ENCODE data around the gene TMEM156.
"Not testable (repeated sequence)": the region's sequence is repeated elsewhere in the genome, so short reads cannot be mapped to it uniquely, and the experiment has no call there.

The TMEM156 gene

GRCh38 chr4:39043058-39043860 lies 11.1 kb upstream of the TMEM156 start:
- no peak for FAIRE-seq

DNA sequence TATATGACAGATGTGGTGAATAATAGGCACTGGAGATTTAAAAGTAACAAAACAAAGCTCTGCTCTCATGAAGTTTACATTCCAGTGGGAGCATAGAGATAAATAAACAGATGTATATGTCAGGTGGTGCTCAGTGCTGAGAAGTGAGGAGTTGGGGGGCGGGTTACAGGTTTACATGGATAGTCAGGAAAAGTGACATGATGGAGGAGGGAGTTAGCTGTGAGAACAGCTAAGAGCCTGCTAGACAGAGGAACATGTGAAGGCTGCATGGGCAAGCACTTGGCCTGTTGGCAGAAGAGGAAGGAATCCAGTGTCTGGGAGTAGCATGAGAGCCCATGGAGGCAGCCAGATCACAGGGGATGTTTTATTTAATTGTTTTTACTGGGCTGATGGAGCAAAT lies 10.2 kb upstream of the TMEM156 start:
- FAIRE-seq, result no peak

GRCh38 chr4:39039108-39039507 lies 6.9 kb upstream of the TMEM156 start:
- FAIRE-seq, result no peak

- FAIRE-seq, result no peak
These were observed 5.7 kb upstream of the TMEM156 start for GRCh38 chr4:39037941-39038340.

DNA sequence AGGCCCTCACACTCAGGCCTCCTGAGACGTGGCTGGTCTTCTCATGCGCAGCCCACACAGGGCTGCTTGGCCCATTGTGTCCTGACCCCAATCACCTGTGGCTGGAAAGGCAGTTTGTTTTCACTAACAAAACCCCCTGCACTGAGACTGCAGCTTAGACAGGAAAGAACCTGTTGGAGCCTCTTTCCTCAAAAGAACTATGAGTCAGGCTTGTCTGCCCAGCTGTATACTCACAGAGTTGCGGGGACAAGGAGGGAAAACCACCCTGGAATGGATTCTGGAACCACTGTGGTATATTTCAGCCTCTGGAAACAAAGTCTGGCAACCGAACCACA lies 5.2 kb upstream of the TMEM156 start:
- FAIRE-seq, result no peak

DNA sequence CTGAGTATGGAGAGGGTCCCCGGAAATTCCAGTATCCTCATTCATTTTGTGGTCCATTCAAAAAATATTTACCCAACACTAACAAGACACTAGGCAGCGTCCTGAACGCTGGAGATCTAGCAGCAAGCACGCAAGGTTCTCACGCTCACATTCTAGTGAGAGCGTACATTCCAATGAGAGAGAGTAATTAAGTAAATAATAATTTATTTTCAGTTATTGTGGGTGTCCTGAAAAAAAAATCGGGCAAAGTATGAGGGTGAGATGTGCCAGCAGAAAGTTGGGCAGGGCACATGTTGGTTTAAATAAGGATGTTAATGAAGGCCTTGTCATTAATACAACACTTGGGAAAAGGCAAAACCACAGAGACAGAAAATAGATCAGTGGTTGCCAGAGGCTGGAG lies 4.0 kb upstream of the TMEM156 start:
- FAIRE-seq, result no peak

DNA sequence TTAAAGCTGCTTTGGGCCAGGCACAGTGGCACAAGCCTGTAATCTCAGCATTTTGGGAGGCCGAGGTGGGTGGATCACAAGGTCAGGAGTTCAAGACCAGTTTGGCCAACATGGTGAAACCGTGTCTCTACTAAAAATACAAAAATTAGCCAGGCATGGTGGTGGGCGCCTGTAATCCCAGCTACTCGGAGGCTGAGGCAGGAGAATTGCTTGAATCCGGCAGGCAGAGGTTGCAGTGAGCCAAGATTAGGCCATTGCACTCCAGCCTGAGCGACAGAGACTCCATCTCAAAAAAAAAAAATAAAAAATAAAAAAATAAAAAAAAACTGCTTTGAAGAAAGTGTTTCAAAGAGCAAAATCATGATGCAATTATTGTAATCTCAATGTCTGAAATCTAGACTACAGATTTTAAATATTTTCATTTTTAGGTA lies 604 bp downstream of the TMEM156 start:
- FAIRE-seq, result not testable (repeated sequence)

GRCh38 chr4:39030725-39031124 lies 1.5 kb downstream of the TMEM156 start:
- FAIRE-seq, result no peak

- no peak for FAIRE-seq
These were observed 2.2 kb downstream of the TMEM156 start for GRCh38 chr4:39029752-39030694.

GRCh38 chr4:39026096-39026495 lies 6.1 kb downstream of the TMEM156 start:
- no peak for FAIRE-seq

DNA sequence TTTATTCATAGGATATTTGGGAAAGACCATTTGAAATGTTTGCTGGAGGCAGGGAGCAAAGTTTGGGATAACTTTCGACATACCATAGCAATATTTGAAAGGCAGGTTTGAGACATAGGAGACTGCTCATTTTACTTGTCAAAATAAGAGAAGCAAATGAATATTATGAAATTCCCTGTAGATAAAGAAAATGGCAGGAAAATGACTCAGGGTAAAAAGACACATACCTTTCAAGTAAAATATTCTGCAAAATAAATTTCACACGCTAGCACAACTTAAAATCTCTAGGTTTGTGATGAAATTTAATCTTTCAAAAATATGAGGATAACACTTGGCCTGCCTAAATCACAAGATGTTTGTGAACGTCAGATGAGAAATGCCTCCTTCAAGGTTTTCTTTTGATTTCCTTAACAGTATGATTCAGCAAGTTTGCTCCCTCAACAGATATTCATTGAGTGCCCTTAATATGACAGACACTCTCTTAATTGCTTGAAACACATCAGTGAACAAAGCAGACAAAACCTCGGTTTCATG lies 6.6 kb downstream of the TMEM156 start:
- FAIRE-seq, result no peak

GRCh38 chr4:39024311-39024865 lies 7.8 kb downstream of the TMEM156 start:
- no peak for FAIRE-seq

DNA sequence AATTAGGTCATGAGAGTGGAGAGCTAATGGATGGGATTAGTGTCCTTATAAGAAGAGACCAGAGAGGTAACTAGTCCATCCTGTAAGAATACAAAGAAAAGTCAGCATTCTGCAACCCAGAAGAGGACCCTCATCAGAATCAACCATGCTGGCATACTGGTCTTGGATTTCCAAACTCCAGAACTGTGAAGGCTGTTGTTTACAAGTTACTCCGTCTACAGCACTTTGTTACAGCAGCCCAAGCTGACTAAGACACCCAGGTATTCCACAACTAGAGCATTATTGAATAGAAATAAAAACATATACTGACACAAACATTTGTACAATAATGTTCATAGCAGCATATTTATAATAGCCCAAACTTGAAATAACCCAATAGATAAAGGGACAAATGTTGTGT lies 9.2 kb downstream of the TMEM156 start:
- FAIRE-seq, result no peak

DNA sequence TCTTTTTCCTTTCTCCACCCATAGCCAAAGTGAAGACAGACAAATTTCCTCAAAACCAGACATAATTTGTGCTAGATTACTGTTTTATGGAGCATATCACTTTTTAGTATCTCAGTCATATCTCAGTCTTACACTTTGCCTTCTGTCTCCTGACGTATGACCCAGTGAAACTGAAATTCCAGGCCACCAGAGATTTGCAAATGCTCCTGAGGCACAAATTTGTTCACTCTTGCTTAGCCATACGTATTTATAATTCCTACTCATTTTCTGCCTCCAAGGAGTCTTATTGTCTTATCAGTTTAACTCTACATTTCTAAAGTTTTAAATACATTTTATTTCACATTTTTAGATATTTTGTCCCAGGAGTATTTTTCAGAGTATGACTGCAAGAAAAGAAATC lies 10.0 kb downstream of the TMEM156 start:
- FAIRE-seq, result no peak

- FAIRE-seq, result no peak
These were observed 10.6 kb downstream of the TMEM156 start for GRCh38 chr4:39021631-39022030.

DNA sequence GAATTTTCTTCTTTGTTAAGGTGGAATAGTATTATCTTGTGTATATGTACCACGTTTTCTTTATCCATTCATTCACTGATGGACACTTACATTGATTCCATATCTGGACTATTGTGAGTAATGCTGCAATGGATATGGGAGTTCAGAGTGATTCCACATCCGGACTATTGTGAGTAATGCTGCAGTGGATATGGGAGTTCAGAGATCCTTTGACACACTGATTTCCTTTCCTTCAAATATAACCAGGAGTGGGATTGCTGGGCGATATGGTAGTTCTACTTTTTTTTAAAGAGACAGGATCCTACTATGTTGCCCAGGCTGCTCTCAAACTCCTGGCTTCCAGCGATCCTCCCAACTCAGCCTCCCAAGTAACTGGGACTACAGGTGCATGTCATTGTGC lies 12.1 kb downstream of the TMEM156 start:
- no peak for FAIRE-seq

DNA sequence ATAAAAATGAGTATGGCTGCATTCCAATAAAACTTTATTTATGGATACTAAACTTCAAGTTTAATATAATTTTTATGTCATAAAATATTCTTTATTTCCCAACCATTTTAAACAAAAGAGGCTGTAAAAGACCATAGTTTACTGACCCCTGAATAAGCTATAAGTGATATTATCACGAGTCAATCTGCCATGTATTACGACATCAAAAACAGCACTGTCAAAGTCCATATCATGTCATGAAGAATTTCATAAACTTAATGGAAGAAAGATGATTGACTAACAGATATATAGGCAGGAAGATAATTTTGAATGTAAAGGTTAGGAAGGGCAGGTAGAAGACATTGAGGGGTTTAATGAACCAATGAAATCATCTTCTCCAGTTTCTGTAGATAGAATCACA lies 18.2 kb downstream of the TMEM156 start:
- no peak for FAIRE-seq

- FAIRE-seq, result no peak
These were observed 27.5 kb downstream of the TMEM156 start for GRCh38 chr4:39004758-39005157.

- not testable (repeated sequence) for FAIRE-seq
These were observed 30.2 kb downstream of the TMEM156 start for GRCh38 chr4:39002058-39002457.

GRCh38 chr4:38995660-38996005 lies 36.6 kb downstream of the TMEM156 start:
- no peak for FAIRE-seq

DNA sequence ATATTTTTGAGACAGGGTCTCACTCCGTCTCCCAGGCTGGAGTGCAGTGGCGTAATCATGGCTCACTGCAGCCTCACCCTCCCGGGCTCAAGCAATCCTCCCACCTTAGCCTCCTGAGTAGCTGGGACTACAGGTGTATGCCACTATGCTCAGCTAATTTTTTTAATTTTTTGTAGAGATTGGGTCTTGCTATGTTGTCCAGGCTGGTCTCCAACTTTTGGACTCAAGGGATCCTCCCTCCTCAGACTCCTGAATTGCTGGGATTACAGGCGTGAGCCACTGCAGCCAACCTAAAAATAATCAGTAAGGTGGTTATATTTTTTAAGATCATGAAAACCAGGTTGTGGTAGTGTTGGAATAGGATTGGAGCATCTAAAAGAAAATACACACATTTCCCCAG lies 38.1 kb downstream of the TMEM156 start:
- FAIRE-seq, result no peak

DNA sequence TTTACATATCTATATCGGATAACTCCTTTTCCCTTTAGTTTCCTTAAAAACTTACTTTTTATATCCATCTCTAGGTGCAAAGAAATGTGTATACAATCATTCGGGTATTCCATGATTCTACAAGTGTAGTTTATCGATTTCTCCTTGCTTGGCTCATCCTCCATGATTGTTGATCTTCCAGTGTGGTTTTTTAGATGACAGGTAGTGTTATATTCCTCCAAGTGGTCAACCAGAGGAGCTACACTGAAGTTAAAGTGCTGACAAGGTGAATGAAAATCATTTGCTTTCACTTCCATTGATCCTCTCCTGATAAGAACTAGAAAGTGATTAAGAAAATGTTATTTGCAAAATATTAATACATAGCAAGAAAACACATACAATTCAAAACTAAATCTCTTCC lies 38.5 kb downstream of the TMEM156 start:
- no peak for FAIRE-seq

- no peak for FAIRE-seq
These were observed 42.0 kb downstream of the TMEM156 start for GRCh38 chr4:38990241-38990640.

DNA sequence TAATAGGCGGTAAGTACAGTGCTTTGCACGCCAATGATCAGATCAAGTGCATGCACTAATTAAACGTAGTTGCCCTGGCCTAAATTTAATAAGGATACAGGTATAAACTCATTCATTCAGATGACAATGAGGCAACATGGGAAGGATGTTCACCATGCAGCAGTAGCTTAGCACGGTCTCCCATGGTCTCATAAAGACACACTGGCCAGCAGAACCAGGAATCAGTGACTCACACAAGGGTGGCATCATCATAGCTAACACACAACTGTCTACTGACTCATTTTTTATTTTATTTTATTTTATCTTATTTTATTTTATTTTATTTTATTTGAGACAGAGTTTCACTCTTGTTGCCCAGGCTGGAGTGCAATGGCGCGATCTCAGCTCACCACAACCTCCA lies 42.7 kb downstream of the TMEM156 start:
- FAIRE-seq, result no peak

Measured in A204.1 (cell line).